K562 (cell line): Measurements from ENCODE around the gene HOXB3. TPM values are rescaled to one million over a fixed set of nuclear protein-coding genes. Genes with fewer than 3 reads are reported as not detected.

ENCODE experiments used
- BCOR ChIP-seq: fragments of 450-650 bp; IDR thresholded peaks from 2 replicates; pipeline ENCODE4 v1.6.1; 2016
- CCAR2 ChIP-seq: fragments of 200-400 bp; formaldehyde crosslinking; IDR thresholded peaks from 2 replicates; pipeline ENCODE4 v1.6.1; 2017; ENCODE audit warnings: mild to moderate bottlenecking, low read depth, low read length
- FOS ChIP-seq: IDR thresholded peaks from 3 replicates; pipeline ENCODE4 v1.6.1; 2011; ENCODE audit not compliant: insufficient read length; ENCODE audit errors: extremely low read depth
- FOXK2 ChIP-seq, 2 experiments: fragments of 450-650 bp; IDR thresholded peaks in 1 of 2; conservative IDR thresholded peaks in 1 of 2; 2 replicates each; pipeline ENCODE4 v1.6.1; 2016; ENCODE audit warnings: low read depth in 2 of 2, mild to moderate bottlenecking in 1 of 2
- LEF1 ChIP-seq: fragments of 450-650 bp; IDR thresholded peaks from 2 replicates; pipeline ENCODE4 v1.6.1; 2016; ENCODE audit warnings: mild to moderate bottlenecking
- MED1 ChIP-seq: sonication (generic); formaldehyde crosslinking; IDR thresholded peaks from 2 replicates; pipeline ENCODE4 v1.8.1; 2023; ENCODE audit warnings: missing genetic modification reagents, borderline replicate concordance
- NCOR1 ChIP-seq: fragments of 450-650 bp; IDR thresholded peaks from 2 replicates; pipeline ENCODE4 v1.6.1; 2016; ENCODE audit warnings: mild to moderate bottlenecking, moderate library complexity
- RFX1 ChIP-seq: fragments of 450-650 bp; IDR thresholded peaks from 2 replicates; pipeline ENCODE4 v1.6.1; 2016; ENCODE audit warnings: mild to moderate bottlenecking, moderate library complexity
- SIRT6 ChIP-seq: IDR thresholded peaks from one replicate; pipeline ENCODE4 v1.6.1; 2012; ENCODE audit warnings: low read depth, mild to moderate bottlenecking, control low read depth, inconsistent platforms, low read length, moderate library complexity
- SMAD3 ChIP-seq: fragments of 450-650 bp; formaldehyde crosslinking; conservative IDR thresholded peaks from 2 replicates; pipeline ENCODE4 v1.4.0; 2020; ENCODE audit warnings: mild to moderate bottlenecking
- YY1 ChIP-seq, 3 experiments: IDR thresholded peaks; 2 replicates each; pipeline ENCODE4 v1.6.1; 2011; ENCODE audit warnings: low read length in 2 of 3, mild to moderate bottlenecking in 2 of 3, moderate library complexity in 2 of 3, borderline replicate concordance in 1 of 3, control low read depth in 1 of 3, low read depth in 1 of 3; ENCODE audit not compliant: insufficient read depth in 3 of 3, insufficient replicate concordance in 2 of 3, control insufficient read depth in 1 of 3, insufficient read length in 1 of 3; ENCODE audit errors: extremely low read depth in 1 of 3
- ZBTB7A ChIP-seq: IDR thresholded peaks from 2 replicates; pipeline ENCODE4 v1.6.1; 2011; ENCODE audit warnings: low read depth, mild to moderate bottlenecking, low read length, moderate library complexity, borderline replicate concordance; ENCODE audit not compliant: control insufficient read depth
- ZKSCAN3 ChIP-seq: fragments of 250-450 bp; sonication (Bioruptor Pico); IDR thresholded peaks from 2 replicates; pipeline ENCODE4 v1.4.0; 2020
- ZNF77 ChIP-seq: fragments of 250-450 bp; sonication (Bioruptor Pico); IDR thresholded peaks from 2 replicates; pipeline ENCODE4 v1.5.0; 2020
- polyA plus RNA-seq, 8 experiments: library from polyadenylated mRNA; depleted of rRNA in 4 of 8; stranded (reverse) in 5 of 8; unstranded in 3 of 8; fragments of >200 nt; fragmentation: Nextera tagmentation in 2 of 8; fragmentation: Illumina TruSeq in 1 of 8; extraction: Ambion mirVana in 2 of 8; extraction: Trizol in 1 of 8; gene quantifications; 2 replicates each; pipeline versions ENCODE4 v1.2.1 to v1.2.3, GENCODE V29; 2011 to 2014; ENCODE audit warnings: inconsistent platforms in 1 of 8, missing spikeins in 1 of 8
- total RNA-seq, 7 experiments: library from RNA; depleted of rRNA in 6 of 7; stranded (reverse); fragments of >200 nt in 6 of 7; fragmentation: Illumina TruSeq in 2 of 7; extraction: Trizol in 2 of 7; gene quantifications; 2 replicates each; pipeline versions ENCODE4 v1.2.1 to v1.2.3, GENCODE V29; 2011 to 2021; ENCODE audit warnings: low replicate concordance in 1 of 7
- TF ChIP-seq, protein P1 (sequence below): fragments of 450-650 bp; formaldehyde crosslinking; IDR thresholded peaks from 2 replicates; pipeline ENCODE4 v1.4.0; 2020; ENCODE audit warnings: mild to moderate bottlenecking, moderate library complexity
- TF ChIP-seq, protein P2 (sequence below): fragments of 250-450 bp; sonication (Bioruptor Pico); IDR thresholded peaks from 2 replicates; pipeline ENCODE4 v1.4.0; 2020
- TF ChIP-seq, protein P3 (sequence below): fragments of 450-650 bp; IDR thresholded peaks from 2 replicates; pipeline ENCODE4 v1.6.1; 2016; ENCODE audit warnings: borderline replicate concordance

The HOXB3 gene
- total and polyA plus RNA-seq, 9 of the 15 experiments (the other 6 are each of a cell fraction or from before 2014, with no cell fraction given): 2.4 to 41.3 (median 20.2) TPM

DNA sequence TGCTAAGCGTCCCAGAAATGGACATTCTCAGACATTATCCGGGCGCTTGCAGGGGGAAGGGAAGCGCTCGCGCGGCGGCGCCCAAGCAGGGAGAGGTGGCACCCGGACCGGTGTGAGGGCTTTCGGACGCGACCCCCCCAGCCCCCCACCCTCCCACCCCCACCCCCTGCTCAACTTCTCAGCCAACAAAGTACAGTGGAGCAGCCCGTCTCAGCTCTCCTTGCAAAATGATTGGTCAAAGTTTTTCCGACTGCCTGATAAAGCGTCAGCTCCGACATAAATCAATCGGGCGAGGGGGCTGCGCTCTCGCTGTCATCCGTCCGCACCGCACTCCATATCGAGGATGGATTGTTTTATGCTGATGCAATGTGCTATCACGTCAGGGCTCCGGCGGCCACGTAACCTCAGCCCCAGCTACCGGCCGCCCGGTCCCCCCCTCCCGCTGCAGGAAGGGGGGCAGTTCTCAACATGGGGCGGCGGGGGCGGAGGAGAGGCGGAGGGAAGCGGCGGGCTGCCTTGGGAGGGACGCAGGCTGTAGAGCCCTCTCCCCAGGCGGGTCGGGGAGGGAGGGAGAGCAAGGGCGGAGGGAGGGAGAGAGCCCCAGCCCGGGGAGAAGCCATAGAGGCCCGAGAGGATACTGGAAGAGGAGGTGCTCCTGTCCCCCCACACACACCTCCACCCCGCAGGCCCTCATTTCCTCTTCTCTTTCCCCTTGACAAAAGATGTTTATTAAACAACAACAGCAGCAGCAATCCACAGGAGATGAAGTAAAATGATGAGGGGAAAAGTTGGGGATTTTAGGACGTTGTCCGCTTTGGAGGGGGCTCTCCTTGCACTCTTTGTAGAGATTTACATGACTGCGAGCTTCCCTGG lies 36.4 kb upstream of the HOXB3 start, which contains the start of gene HOXB9 (continued):
- TF ChIP-seq, protein P1, sequence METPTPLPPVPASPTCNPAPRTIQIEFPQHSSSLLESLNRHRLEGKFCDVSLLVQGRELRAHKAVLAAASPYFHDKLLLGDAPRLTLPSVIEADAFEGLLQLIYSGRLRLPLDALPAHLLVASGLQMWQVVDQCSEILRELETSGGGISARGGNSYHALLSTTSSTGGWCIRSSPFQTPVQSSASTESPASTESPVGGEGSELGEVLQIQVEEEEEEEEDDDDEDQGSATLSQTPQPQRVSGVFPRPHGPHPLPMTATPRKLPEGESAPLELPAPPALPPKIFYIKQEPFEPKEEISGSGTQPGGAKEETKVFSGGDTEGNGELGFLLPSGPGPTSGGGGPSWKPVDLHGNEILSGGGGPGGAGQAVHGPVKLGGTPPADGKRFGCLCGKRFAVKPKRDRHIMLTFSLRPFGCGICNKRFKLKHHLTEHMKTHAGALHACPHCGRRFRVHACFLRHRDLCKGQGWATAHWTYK (CRISPR knock-in tag): no peak; the same call in 1 of the 2 replicates
- TF ChIP-seq, protein P2, sequence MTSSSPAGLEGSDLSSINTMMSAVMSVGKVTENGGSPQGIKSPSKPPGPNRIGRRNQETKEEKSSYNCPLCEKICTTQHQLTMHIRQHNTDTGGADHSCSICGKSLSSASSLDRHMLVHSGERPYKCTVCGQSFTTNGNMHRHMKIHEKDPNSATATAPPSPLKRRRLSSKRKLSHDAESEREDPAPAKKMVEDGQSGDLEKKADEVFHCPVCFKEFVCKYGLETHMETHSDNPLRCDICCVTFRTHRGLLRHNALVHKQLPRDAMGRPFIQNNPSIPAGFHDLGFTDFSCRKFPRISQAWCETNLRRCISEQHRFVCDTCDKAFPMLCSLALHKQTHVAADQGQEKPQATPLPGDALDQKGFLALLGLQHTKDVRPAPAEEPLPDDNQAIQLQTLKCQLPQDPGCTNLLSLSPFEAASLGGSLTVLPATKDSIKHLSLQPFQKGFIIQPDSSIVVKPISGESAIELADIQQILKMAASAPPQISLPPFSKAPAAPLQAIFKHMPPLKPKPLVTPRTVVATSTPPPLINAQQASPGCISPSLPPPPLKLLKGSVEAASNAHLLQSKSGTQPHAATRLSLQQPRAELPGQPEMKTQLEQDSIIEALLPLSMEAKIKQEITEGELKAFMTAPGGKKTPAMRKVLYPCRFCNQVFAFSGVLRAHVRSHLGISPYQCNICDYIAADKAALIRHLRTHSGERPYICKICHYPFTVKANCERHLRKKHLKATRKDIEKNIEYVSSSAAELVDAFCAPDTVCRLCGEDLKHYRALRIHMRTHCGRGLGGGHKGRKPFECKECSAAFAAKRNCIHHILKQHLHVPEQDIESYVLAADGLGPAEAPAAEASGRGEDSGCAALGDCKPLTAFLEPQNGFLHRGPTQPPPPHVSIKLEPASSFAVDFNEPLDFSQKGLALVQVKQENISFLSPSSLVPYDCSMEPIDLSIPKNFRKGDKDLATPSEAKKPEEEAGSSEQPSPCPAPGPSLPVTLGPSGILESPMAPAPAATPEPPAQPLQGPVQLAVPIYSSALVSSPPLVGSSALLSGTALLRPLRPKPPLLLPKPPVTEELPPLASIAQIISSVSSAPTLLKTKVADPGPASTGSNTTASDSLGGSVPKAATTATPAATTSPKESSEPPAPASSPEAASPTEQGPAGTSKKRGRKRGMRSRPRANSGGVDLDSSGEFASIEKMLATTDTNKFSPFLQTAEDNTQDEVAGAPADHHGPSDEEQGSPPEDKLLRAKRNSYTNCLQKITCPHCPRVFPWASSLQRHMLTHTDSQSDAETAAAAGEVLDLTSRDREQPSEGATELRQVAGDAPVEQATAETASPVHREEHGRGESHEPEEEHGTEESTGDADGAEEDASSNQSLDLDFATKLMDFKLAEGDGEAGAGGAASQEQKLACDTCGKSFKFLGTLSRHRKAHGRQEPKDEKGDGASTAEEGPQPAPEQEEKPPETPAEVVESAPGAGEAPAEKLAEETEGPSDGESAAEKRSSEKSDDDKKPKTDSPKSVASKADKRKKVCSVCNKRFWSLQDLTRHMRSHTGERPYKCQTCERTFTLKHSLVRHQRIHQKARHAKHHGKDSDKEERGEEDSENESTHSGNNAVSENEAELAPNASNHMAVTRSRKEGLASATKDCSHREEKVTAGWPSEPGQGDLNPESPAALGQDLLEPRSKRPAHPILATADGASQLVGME (CRISPR knock-in tag): peak; percentile 53; the same call in 1 of the 2 replicates
- peak; percentile 39; the same call in 1 of the 2 replicates for TF ChIP-seq BCOR
- peak; percentile 89 for TF ChIP-seq NCOR1
- TF ChIP-seq CCAR2: no peak
- TF ChIP-seq ZKSCAN3 (CRISPR knock-in tag): no peak
- no peak for TF ChIP-seq ZNF77 (CRISPR knock-in tag)
- TF ChIP-seq FOS: no peak
- TF ChIP-seq SIRT6: no peak
- peak; percentile 93 for TF ChIP-seq ZBTB7A
- TF ChIP-seq, protein P3, sequence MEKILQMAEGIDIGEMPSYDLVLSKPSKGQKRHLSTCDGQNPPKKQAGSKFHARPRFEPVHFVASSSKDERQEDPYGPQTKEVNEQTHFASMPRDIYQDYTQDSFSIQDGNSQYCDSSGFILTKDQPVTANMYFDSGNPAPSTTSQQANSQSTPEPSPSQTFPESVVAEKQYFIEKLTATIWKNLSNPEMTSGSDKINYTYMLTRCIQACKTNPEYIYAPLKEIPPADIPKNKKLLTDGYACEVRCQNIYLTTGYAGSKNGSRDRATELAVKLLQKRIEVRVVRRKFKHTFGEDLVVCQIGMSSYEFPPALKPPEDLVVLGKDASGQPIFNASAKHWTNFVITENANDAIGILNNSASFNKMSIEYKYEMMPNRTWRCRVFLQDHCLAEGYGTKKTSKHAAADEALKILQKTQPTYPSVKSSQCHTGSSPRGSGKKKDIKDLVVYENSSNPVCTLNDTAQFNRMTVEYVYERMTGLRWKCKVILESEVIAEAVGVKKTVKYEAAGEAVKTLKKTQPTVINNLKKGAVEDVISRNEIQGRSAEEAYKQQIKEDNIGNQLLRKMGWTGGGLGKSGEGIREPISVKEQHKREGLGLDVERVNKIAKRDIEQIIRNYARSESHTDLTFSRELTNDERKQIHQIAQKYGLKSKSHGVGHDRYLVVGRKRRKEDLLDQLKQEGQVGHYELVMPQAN: 0 out of 2 replicates have a peak, but pooled peaks have one; percentile 39
- TF ChIP-seq SMAD3 (CRISPR knock-in tag): no peak; the same call in 1 of the 2 replicates
- TF ChIP-seq MED1 (CRISPR knock-in tag): no peak
- no peak for TF ChIP-seq RFX1
- TF ChIP-seq LEF1: peak; percentile 92
- peak; percentile 51 to 71; a peak in 3 of 4 replicates for TF ChIP-seq FOXK2 (conservative IDR thresholded peaks at IDR 0.05 in 1 of 2, IDR thresholded peaks at IDR 0.05 in 1 of 2; ENCODE audit: low read depth in 2 of 2)
- TF ChIP-seq YY1 (IDR thresholded peaks at IDR 0.05; ENCODE audit: borderline replicate concordance in 1 of 3, control insufficient read depth in 1 of 3, extremely low read depth in 1 of 3, insufficient read depth in 3 of 3, insufficient read length in 1 of 3, insufficient replicate concordance in 2 of 3, low read depth in 1 of 3, low read length in 2 of 3): peak in 2 of 3 experiments; percentile 57 to 66
